Midbrain (tissue), 1 donor: ENCODE results near the gene MBD3.
"Not testable (repeated sequence)": the region's sequence is repeated elsewhere in the genome, so short reads cannot be mapped to it uniquely, and the experiment has no call there.

ENCODE experiments used
- DNase-seq: peaks from one replicate; lab custom pipeline; 2025; lab: John Stamatoyannopoulos, UW

MBD3 gene

DNA sequence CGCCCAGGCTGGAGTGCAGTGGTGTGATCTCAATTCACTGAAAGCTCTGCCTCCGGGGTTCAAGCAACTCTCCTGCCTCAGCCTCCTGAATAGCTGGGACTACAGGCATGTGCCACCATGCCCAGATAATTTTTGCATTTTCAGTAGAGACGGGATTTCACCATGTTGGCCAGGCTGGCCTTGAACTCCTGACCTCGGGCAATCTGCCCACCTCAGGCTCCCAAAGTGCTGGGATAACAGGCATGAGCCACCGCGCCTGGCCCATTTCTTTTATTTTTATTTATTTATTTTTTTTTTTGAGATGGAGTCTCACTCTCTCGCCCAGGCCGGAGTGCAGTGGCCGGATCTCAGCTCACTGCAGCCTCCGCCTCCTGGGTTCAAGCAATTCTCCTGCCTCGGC lies 52.9 kb downstream of the MBD3 start:
- DNase-seq = not testable (repeated sequence)

DNA sequence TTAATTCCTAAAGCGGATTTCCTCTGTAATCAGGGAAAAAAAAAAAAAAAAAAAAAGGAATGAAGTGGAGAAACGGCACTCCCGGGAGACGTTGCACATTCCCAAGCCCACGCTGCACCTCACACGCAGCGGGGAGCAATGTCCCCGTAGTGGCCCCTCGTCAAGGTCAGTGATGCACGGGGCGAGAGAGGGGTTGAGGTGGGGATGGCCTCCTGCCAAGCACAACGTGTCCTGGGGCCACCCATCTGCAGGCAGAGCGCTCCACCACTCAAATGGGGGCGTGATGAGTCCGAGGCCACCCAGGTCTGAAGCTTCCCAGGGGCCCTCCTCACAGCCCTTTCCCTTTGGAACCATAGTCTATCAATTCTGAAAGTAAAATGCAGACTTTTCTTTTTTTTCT lies 53.7 kb downstream of the MBD3 start:
- no peak for DNase-seq

DNA sequence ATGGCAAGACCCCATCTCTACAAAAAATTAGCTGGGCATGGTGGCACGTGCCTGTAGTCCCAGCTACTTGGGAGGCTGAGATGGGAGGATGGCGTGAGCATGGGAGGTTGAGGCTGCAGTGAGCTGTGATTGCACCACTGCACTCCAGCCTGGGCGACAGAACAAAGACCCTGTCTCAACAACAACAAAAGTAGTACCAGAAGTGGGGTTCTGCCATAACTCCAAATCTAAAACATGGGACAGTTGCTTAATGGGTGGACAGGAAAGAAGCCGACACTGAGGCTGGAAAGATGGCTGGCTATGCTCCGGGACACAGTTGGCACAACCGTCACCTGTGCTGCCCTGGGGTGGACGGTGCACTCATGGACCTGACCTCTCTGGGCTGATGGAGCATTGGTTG lies 57.0 kb downstream of the MBD3 start:
- DNase-seq = not testable (repeated sequence)

DNA sequence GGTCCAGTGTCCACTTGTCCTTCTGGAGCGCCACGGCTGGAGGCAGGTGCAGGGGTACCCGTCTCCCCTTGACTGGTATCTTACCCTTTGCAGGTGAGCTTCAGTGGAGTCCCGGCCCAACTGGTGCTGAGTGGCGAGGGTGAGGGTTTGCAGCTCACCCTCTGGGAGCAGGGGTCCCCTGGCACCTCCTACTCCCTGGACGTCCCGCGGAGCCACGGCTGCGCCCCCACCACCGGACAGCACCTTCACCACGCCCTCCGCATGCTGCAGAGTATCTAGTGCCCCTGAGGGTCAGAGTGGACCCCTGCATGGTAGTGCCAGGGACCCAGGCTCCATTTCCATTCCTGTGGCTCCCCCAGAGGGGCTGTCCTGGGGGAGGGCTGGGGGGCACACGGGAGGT lies 57.7 kb downstream of the MBD3 start:
- no peak for DNase-seq

DNA sequence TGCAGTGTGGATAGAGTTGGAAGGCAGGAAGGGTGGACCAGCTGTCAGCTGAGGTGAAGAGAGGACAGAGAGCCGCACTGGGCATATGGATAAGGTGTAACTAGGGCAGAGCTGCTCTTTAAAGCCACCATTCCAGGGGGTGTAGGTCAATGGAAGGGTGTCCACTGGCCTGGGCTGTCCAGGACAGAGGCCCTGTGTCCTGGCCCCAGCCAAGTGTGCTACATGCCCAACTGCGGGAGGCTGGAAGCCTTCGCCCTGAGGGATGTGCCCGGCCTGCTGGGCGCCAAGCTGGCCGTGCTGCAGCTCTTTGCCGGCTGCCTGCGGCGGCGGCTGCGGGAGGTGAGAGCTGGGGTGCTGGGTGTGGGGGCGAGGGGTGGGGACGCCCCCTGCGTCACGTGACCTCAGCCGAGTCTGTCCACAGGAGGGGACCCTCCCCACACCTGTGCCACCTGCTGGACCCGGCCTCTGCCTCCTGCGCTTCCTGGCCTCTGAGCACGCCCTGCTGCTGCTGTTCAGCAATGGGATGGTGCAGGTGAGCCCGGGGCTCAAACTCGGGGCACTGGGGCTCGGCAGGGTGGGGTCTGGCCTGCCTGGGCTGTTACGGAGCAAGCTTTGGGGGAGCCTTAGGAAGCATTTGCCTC lies 59.0 kb downstream of the MBD3 start:
- DNase-seq = no peak

DNA sequence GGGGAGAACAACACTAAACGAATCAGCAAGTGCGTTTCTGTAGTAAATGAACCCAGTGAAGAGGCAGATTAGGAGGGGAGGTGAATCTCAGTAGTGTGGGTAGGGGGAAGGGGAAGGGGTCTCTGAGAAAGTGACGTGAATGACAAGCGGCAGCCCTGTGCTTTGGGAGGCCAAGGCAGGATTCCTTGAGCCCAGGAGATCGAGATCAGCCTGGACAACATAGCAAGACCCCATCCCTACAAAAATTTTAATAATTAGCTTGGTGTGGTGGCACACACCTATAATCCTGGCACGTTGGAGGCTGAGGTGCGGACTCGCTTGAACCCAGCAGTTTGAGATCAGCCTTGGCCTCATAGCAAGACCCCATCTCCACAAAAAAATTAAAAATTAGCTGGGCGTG lies 60.7 kb downstream of the MBD3 start:
- DNase-seq = no peak

DNA sequence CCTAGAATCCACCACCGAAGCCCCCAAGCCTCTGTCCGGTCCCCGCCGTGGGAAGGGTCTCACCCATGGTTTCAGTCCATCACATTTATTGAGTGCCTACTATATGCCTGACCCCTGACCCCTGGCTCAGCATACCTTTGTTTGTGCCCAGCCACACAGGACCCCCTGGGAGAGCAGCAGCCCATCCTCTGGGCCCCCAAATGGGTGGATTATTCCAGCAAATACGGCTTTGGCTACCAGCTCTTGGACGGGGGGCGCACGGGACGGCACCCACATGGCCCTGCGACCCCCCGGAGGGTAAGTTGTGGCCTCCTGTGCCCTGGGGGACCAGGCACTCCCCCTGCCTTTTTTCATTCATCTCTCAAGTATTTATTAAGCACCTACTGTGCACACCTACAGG lies 61.1 kb downstream of the MBD3 start:
- no peak for DNase-seq

DNA sequence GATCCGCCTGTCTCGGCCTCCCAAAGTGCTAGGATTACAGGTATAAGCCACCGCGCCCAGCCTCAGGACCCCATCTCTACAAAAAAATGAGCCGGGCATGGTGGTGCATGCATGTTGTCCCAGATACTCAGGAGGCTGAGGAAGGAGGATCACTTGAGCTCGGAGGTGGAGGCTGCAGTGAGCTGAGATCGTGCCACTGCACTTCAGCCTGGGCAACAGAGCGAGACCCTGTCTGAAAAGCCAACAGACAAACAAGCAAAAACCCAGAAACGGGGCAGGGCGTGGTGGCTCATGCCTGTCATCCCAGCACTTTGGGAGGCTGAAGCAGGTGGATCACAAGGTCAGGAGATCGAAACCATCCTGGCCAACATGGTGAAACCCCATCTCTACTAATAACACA lies 61.8 kb downstream of the MBD3 start:
- DNase-seq = not testable (repeated sequence)

DNA sequence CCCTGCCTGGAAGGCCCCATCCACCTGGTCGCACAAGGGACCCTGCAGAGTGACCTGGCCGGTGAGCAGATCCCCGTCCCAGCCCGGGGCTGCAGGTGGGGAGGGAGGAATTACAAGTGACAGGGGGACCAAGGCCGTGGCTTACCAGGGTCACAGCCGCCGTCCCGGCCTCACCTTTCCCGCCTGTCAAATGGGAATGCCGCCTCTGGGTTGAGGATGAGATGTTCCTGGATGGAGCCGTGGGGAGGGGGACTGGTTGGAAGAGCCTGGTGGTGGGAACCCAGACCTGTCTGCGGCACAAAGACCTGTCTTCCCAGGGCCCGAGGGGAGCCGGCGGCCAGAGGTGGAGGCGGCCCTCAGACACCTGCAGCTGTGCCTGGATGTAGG lies 63.2 kb downstream of the MBD3 start:
- DNase-seq = no peak

DNA sequence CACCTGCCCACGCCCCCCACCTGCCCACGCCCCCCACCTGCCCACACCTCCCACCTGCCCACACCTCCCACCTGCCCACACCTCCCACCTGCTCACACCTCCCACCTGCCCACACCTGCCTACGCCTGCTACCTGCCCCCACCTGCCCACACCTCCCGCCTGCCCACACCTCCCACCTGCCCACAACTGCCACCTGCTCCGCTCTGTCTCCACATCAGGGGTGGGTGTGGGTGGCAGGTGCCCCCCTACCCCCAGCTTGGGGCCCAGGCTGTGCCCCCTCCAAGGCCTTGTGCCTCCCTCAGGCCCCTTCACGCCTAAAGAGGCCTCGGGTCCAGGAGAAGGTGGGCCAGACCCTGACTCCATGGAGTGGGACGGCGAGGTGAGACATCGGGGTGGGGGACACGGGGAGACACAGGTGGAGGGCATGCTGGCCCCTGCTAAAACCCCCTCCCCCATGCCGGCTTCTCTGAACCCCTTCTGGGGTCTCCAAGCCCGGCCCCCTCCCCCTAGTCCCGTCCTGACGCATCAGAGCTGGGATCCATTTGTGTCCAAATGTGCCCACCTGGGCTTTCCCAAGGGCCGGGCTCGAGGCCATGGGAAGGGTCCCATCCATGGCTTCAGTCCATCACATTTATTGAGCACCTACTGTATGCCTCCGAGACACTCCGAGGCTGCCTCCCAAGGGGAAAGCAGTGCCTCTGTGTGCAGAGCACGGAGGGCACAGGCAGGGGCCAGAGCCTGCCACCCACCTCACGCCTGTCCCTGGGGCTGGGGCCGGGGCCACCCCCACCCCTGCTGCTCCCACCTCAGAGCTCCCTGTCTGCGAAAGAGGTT lies 63.9 kb downstream of the MBD3 start:
- DNase-seq = no peak

DNA sequence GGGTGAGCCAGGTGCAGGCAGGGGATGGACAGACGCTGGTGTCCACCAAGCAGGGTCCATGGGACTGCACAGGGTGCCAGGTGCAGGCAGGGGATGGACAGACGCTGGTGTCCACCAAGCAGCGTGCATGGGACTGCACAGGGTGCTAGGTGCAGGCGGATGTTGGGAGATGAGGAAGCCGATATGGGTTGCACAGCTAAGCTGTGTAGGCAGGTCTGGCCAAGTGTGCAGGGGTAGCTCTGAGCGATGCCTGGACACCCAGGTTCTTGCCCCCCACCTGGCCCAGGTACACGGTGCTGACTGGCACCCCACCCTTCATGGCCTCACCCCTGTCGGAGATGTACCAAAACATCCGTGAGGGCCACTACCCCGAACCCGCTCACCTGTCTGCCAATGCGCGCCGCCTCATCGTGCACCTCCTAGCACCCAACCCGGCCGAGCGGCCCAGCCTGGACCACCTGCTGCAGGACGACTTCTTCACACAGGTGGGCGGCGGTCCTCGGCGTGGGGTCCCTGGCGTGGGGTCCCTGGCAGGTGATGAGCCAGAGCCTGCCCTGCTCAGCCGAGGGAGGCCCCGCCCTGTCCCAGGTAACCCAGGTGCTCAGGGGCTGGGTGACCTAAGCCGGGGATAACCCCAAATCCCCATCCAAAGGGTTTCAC lies 64.9 kb downstream of the MBD3 start:
- no peak for DNase-seq

DNA sequence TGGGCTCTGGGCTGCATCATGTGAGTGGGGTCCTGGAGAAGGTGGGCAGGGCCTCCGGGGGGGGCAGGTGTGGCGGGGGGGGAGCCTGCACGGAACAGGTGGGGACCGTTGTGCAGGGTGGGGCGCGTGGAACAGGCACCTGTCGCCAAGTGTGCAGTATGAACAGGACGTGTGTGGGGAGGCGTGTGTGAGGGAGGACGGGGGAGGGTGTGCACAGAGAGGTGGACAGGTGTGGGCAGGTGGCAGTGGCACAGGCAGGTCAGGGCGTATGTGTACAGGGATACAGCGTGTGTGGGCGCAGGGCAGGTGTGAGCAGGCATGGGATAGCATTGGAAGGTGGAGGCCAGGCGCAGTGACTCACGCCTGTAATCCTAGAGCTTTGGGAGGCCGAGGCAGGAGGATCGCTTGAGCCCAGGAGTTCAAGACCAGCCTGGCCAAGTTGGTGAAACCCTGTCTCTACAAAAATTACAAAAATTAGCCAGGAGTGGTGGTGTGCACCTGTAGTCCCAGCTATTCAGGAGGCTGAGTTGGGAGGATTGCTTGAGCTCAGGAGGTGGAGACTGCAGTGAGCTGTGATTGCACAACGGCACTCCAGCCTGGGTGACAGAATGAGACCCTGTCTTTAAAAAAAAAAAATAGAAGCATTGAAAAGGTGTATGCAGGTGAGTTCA lies 65.6 kb downstream of the MBD3 start:
- DNase-seq = no peak

DNA sequence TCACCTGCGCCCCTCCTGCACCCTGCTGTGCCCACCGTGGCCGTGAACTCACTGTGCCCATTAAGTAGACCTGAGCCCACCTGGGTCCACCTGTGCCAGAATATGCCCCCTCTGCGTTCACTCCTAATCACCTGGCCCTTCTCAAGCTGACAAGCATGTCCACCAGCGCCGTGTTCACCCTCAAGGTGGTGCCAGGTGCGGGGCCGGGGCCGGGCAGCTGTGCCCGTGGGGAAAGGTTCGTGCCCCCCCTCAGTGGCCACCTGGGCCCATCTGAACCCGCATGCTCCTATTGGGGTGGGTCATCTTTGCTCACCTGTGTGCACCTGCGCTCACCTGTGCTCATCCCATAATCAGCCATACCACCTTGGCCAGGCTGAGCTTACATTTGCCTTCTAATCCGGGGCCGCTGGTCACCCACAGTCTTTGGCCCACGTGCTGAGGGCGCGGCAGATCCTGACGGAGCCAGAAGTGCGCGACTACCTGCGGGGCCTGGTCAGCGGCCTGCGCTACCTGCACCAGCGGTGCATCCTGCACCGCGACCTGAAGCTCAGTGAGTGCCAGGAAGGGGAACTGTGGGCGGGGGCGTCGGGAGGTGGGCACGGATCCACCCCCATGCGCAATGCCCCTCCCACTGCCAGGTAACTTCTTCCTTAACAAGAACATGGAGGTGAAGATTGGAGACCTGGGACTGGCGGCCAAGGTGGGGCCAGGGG lies 66.4 kb downstream of the MBD3 start:
- DNase-seq = no peak

DNA sequence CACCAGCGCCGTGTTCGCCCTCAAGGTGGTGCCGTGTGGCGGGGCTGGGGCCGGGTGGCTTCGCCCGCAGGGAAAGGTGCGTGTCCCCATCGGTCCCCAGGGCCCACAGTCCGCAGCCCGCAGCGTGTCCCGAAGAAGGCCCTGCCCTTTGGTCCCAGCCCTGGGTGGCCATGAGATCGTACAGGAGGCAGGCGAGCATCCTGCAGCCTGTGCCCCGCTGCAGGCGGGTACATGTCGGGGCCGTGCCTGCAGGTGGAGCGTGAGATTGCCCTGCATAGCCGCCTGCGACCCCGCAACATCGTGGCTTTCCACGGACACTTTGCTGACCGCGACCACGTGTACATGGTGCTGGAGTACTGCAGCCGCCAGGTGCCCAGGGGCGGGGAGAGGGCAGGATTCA lies 67.3 kb downstream of the MBD3 start:
- no peak for DNase-seq

DNA sequence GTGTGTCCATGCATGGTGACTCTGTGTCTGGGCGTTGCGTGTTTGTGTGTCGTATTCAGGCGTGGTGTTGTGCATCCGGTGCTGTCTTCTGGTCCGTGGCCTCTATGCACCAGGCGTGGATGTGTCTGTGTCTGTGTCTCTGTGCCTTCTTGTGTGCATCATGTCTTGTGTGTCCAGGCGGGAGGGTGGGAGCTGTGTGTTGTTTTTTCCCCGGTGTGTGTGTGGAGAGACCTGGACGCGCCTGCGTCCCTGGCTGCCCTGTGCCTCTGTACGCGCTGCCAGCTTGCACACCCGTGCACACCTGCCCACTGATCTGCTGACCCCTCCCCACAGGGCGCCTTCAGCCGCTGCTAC lies 67.7 kb downstream of the MBD3 start:
- DNase-seq = no peak

DNA sequence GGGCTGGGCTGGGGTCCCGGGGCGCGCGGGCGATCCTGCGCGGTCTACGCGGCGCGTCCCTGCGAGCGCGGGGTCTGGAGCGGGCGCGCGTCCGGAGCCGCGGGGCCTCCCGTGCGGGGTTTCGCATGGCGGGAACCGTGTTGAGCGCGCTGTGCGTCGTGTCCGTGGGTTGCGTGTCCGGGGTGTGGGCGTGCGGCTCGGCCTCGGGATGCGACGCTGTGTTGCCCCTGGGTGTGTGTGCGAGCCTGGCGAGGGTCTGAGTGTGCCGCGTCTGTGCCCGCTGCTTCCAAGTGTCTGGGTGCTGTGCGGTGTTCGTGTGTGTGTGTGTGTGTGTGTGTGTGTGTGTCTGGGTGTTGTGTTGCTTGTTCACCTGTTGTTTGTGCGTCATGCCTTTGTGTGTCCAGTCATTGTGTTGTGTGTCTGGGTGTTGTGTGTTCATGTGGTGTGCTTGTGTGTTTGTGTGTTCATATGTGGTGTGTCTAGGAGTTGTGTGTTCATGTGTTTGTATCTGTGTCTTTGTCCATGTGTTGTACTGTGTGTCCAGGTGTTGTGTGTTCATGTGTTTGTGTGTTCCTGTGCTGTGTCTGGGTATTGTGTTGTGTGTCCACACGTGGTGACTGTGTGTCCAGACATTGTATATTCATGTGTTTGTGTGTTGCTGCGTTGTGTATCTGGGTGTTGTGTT lies 68.2 kb downstream of the MBD3 start:
- no peak for DNase-seq
